GM10266 (cell line): ENCODE data around the gene TCF7L1.

Experiments
- DNase-seq: peaks from one replicate; pipeline ENCODE4 v3.0.0; 2012; ENCODE audit errors: extremely low spot score
- CTCF ChIP-seq: IDR thresholded peaks from 2 replicates; pipeline ENCODE4 v1.5.1; 2012; ENCODE audit warnings: mild to moderate bottlenecking, low read depth; ENCODE audit not compliant: control insufficient read depth, insufficient read depth; ENCODE audit errors: missing control alignments

TCF7L1 gene

GRCh38 chr2:85288244-85288725, 155.1 kb downstream of the TCF7L1 start:
- TF ChIP-seq CTCF, result no peak
- no peak for DNase-seq

- no peak for DNase-seq
- no peak for TF ChIP-seq CTCF
These were observed 158.3 kb downstream of the TCF7L1 start for GRCh38 chr2:85291425-85292023.

- TF ChIP-seq CTCF, result no peak
- DNase-seq, result no peak
These were observed 168.9 kb downstream of the TCF7L1 start for GRCh38 chr2:85302121-85302520.

GRCh38 chr2:85303780-85304531, 170.8 kb downstream of the TCF7L1 start:
- DNase-seq, result no peak
- TF ChIP-seq CTCF, result no peak

GRCh38 chr2:85307527-85307897, 174.3 kb downstream of the TCF7L1 start:
- no peak for DNase-seq

GRCh38 chr2:85308201-85308600, 175.0 kb downstream of the TCF7L1 start:
- DNase-seq, result no peak
- TF ChIP-seq CTCF, result no peak

More at GRCh38 chr2:85307527-85307897, 174.3 kb downstream of the TCF7L1 start:
- TF ChIP-seq CTCF, result no peak

GRCh38 chr2:85308896-85309555, 175.8 kb downstream of the TCF7L1 start:
- DNase-seq, result no peak
- no peak for TF ChIP-seq CTCF
